Endothelial cell of umbilical vein (primary cell): ENCODE results near the gene HBA2.

ENCODE experiments used
- POLR2AphosphoS5 ChIP-seq: IDR thresholded peaks from 2 replicates; pipeline ENCODE4 v1.6.1; 2012; ENCODE audit warnings: low read depth, mild to moderate bottlenecking, control low read depth, low read length, moderate library complexity; ENCODE audit not compliant: insufficient read depth
- TF ChIP-seq, protein P1 (sequence below), 2 donors: IDR thresholded peaks; 1 replicate in 1 of 2; 2 replicates in 1 of 2; pipeline ENCODE4 v1.5.1; 2011; ENCODE audit warnings: low read length in 2 of 2, mild to moderate bottlenecking in 2 of 2, moderate library complexity in 2 of 2, control low read depth in 1 of 2, inconsistent platforms in 1 of 2, low read depth in 1 of 2; ENCODE audit not compliant: insufficient read depth in 1 of 2; ENCODE audit errors: extremely low read depth in 1 of 2

DNA sequence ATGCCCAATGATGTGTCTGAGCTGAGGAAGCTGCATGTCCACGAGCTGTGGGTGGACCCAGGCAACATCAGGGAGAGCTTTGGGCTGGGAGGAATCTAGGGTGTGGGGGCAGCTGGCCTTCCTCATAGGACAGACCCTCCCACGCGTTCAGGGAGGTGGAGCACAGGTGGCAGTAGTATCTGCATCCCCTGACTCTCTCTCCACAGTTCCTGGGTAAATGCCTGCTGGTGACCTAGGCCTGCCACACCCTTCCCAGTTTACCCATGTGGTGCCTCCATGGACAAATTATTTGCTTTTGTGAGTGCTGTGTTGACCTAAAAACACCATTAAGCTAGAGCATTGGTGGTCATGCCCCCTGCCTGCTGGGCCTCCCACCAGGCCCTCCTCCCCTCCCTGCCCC, 3.7 kb upstream of the HBA2 start:
- TF ChIP-seq, protein P1, sequence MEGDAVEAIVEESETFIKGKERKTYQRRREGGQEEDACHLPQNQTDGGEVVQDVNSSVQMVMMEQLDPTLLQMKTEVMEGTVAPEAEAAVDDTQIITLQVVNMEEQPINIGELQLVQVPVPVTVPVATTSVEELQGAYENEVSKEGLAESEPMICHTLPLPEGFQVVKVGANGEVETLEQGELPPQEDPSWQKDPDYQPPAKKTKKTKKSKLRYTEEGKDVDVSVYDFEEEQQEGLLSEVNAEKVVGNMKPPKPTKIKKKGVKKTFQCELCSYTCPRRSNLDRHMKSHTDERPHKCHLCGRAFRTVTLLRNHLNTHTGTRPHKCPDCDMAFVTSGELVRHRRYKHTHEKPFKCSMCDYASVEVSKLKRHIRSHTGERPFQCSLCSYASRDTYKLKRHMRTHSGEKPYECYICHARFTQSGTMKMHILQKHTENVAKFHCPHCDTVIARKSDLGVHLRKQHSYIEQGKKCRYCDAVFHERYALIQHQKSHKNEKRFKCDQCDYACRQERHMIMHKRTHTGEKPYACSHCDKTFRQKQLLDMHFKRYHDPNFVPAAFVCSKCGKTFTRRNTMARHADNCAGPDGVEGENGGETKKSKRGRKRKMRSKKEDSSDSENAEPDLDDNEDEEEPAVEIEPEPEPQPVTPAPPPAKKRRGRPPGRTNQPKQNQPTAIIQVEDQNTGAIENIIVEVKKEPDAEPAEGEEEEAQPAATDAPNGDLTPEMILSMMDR (IDR thresholded peaks at IDR 0.05; ENCODE audit: extremely low read depth in 1 of 2, insufficient read depth in 1 of 2, low read depth in 1 of 2, low read length in 2 of 2), result no peak
- TF ChIP-seq POLR2AphosphoS5, result no peak
